Liver (tissue), 3 donors: Measurements from ENCODE around the gene ITIH5.

Experiments used
- GABPA ChIP-seq, 2 donors: IDR thresholded peaks in 1 of 2; conservative IDR thresholded peaks in 1 of 2; 2 replicates each; pipeline ENCODE4 v1.6.1; 2016; ENCODE audit warnings: antibody characterized with exemption in 2 of 2, mild to moderate bottlenecking in 1 of 2, moderate library complexity in 1 of 2
- HNF4A ChIP-seq, 2 donors: conservative IDR thresholded peaks; 2 replicates each; pipeline ENCODE4 v1.6.1; 2016; ENCODE audit warnings: antibody characterized with exemption in 2 of 2, mild to moderate bottlenecking in 2 of 2
- HNF4G ChIP-seq: IDR thresholded peaks from 2 replicates; pipeline ENCODE4 v1.6.1; 2016; ENCODE audit warnings: antibody characterized with exemption
- RAD21 ChIP-seq, 2 donors: IDR thresholded peaks; 2 replicates each; pipeline ENCODE4 v1.6.1; 2016; ENCODE audit warnings: antibody characterized with exemption in 2 of 2, mild to moderate bottlenecking in 2 of 2
- RXRA ChIP-seq, 2 donors: IDR thresholded peaks; 2 replicates each; pipeline ENCODE4 v1.6.1; 2017 to 2018; ENCODE audit warnings: antibody characterized with exemption in 2 of 2, mild to moderate bottlenecking in 1 of 2
- SP1 ChIP-seq: IDR thresholded peaks from 2 replicates; pipeline ENCODE4 v1.6.1; 2018; ENCODE audit warnings: antibody characterized with exemption, mild to moderate bottlenecking
- TAF1 ChIP-seq: conservative IDR thresholded peaks from 2 replicates; pipeline ENCODE4 v1.6.1; 2016; ENCODE audit warnings: antibody characterized with exemption, mild to moderate bottlenecking
- YY1 ChIP-seq: IDR thresholded peaks from 2 replicates; pipeline ENCODE4 v1.6.1; 2016; ENCODE audit warnings: antibody characterized with exemption, mild to moderate bottlenecking
- TF ChIP-seq, protein P1 (sequence below): fragments of 150-350 bp; IDR thresholded peaks from 2 replicates; pipeline ENCODE4 v1.5.1; 2017; ENCODE audit warnings: improper control_type of control experiment, low read depth, low read length; ENCODE audit not compliant: missing input control
- TF ChIP-seq, protein P2 (sequence below): IDR thresholded peaks from 2 replicates; pipeline ENCODE4 v1.6.1; 2016; ENCODE audit warnings: antibody characterized with exemption
- TF ChIP-seq, protein P3 (sequence below): IDR thresholded peaks from 2 replicates; pipeline ENCODE4 v1.6.1; 2016; ENCODE audit warnings: antibody characterized with exemption, mild to moderate bottlenecking
- TF ChIP-seq, protein P4 (sequence below): IDR thresholded peaks from 2 replicates; pipeline ENCODE4 v1.6.1; 2016; ENCODE audit warnings: antibody characterized with exemption
- TF ChIP-seq, protein P5 (sequence below): IDR thresholded peaks from 2 replicates; pipeline ENCODE4 v1.6.1; 2016; ENCODE audit warnings: antibody characterized with exemption
- donor health status: healthy.
- donor health status: healthy.

DNA sequence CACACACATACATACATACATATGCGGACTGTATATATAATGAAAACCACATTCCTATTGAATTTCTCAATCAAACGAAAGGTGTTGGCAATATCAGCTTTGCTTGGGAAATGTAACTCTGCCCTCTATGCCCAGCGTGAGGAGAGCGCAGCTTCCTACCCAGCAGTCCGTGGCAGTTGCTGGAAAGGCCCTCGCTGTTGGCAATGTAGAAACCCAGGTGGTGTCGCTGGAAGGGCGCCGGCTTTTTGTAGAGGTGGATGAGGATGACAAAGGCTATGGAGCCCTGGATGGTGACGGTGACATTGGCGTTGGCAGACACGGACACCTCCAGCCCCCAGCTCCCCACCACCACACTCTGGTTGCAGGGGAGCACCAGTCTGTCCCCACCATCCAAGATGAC is 100.9 kb downstream of the ITIH5 start:
- TF ChIP-seq, protein P1, sequence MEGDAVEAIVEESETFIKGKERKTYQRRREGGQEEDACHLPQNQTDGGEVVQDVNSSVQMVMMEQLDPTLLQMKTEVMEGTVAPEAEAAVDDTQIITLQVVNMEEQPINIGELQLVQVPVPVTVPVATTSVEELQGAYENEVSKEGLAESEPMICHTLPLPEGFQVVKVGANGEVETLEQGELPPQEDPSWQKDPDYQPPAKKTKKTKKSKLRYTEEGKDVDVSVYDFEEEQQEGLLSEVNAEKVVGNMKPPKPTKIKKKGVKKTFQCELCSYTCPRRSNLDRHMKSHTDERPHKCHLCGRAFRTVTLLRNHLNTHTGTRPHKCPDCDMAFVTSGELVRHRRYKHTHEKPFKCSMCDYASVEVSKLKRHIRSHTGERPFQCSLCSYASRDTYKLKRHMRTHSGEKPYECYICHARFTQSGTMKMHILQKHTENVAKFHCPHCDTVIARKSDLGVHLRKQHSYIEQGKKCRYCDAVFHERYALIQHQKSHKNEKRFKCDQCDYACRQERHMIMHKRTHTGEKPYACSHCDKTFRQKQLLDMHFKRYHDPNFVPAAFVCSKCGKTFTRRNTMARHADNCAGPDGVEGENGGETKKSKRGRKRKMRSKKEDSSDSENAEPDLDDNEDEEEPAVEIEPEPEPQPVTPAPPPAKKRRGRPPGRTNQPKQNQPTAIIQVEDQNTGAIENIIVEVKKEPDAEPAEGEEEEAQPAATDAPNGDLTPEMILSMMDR = no peak
- TF ChIP-seq, protein P2, sequence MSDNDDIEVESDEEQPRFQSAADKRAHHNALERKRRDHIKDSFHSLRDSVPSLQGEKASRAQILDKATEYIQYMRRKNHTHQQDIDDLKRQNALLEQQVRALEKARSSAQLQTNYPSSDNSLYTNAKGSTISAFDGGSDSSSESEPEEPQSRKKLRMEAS = no peak
- TF ChIP-seq GABPA (IDR thresholded peaks at IDR 0.05 in 1 of 2, conservative IDR thresholded peaks at IDR 0.05 in 1 of 2) (no peak), YY1 (no peak), RAD21 (IDR thresholded peaks at IDR 0.05) (no peak), SP1 (no peak), HNF4A (conservative IDR thresholded peaks at IDR 0.05) (no peak), TAF1 (no peak), RXRA (IDR thresholded peaks at IDR 0.05) (no peak), HNF4G (no peak)
- TF ChIP-seq, protein P3, sequence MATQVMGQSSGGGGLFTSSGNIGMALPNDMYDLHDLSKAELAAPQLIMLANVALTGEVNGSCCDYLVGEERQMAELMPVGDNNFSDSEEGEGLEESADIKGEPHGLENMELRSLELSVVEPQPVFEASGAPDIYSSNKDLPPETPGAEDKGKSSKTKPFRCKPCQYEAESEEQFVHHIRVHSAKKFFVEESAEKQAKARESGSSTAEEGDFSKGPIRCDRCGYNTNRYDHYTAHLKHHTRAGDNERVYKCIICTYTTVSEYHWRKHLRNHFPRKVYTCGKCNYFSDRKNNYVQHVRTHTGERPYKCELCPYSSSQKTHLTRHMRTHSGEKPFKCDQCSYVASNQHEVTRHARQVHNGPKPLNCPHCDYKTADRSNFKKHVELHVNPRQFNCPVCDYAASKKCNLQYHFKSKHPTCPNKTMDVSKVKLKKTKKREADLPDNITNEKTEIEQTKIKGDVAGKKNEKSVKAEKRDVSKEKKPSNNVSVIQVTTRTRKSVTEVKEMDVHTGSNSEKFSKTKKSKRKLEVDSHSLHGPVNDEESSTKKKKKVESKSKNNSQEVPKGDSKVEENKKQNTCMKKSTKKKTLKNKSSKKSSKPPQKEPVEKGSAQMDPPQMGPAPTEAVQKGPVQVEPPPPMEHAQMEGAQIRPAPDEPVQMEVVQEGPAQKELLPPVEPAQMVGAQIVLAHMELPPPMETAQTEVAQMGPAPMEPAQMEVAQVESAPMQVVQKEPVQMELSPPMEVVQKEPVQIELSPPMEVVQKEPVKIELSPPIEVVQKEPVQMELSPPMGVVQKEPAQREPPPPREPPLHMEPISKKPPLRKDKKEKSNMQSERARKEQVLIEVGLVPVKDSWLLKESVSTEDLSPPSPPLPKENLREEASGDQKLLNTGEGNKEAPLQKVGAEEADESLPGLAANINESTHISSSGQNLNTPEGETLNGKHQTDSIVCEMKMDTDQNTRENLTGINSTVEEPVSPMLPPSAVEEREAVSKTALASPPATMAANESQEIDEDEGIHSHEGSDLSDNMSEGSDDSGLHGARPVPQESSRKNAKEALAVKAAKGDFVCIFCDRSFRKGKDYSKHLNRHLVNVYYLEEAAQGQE = no peak
- TF ChIP-seq, protein P4, sequence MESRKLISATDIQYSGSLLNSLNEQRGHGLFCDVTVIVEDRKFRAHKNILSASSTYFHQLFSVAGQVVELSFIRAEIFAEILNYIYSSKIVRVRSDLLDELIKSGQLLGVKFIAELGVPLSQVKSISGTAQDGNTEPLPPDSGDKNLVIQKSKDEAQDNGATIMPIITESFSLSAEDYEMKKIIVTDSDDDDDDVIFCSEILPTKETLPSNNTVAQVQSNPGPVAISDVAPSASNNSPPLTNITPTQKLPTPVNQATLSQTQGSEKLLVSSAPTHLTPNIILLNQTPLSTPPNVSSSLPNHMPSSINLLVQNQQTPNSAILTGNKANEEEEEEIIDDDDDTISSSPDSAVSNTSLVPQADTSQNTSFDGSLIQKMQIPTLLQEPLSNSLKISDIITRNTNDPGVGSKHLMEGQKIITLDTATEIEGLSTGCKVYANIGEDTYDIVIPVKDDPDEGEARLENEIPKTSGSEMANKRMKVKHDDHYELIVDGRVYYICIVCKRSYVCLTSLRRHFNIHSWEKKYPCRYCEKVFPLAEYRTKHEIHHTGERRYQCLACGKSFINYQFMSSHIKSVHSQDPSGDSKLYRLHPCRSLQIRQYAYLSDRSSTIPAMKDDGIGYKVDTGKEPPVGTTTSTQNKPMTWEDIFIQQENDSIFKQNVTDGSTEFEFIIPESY = no peak
- TF ChIP-seq, protein P5, sequence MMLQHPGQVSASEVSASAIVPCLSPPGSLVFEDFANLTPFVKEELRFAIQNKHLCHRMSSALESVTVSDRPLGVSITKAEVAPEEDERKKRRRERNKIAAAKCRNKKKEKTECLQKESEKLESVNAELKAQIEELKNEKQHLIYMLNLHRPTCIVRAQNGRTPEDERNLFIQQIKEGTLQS = no peak
